ENCODE data around the gene KRTAP20-3. TPM values are rescaled to one million over a fixed set of nuclear protein-coding genes. Genes with fewer than 3 reads are reported as not detected.

The KRTAP20-3 gene
- total RNA-seq, 2 donors from 2014 or later: not detected

- Mint-ChIP-seq H3K4me3 (no peak within 1 kb of the TSS), H3K27me3 (ENCODE audit: insufficient read depth) (no peaks in the 10 kb centered on the region), H3K4me1 (no peaks in the 10 kb centered on the region), H3K36me3 (ENCODE audit: low read depth) (no peaks in the 10 kb centered on the region), H3K27ac (no peak within 1 kb of the TSS), H3K9me3 (peaks cover 35% of the 10 kb centered on the region)
- Histone ChIP-seq H3K4me1 (ENCODE audit: control insufficient read depth, insufficient read depth, low read length) (no peaks in the 10 kb centered on the region), H3K9me3 (ENCODE audit: control insufficient read depth, low read length) (no peaks in the 10 kb centered on the region), H3K27ac (ENCODE audit: low read depth, low read length) (no peak within 1 kb of the TSS), H3K36me3 (ENCODE audit: control insufficient read depth, insufficient read depth, low read length) (no peaks in the 10 kb centered on the region), H3K9ac (ENCODE audit: extremely low read depth, low read length, poor library complexity, severe bottlenecking) (no peak within 1 kb of the TSS), H3K27me3 (ENCODE audit: control insufficient read depth, insufficient read depth, low read length, poor library complexity, severe bottlenecking) (no peaks in the 10 kb centered on the region), H3K4me3 (ENCODE audit: low read length) (no peak within 1 kb of the TSS)
- DNase-seq: no peak
- no peak for TF ChIP-seq CTCF (conservative IDR thresholded peaks at IDR 0.05)
- 88% methylated on average over 3 of the region's 3 CpGs; no CpG with 5 or more reads in 1 of the 2 experiments for WGBS, 2 experiments (ENCODE audit: insufficient coverage in 1 of 2, insufficient read length in 1 of 2)
Observed at GRCh38 chr21:30620522-30620921, 22.1 kb upstream of the KRTAP20-3 start, which contains the start of gene KRTAP20-4. TSS of gene KRTAP20-4 (plus strand) at chr21:30620627.

- H3K4me1 ChIP-seq (ENCODE audit: control insufficient read depth, insufficient read depth, low read length): no peaks in the 10 kb centered on the region
- 82 to 88% methylated on average over 2 to 3 of the region's 3 CpGs for WGBS, 2 experiments (ENCODE audit: insufficient coverage in 1 of 2, insufficient read length in 1 of 2)
- H3K27ac Mint-ChIP-seq: no peak overlapping the region
- no peak for DNase-seq
- H3K9ac ChIP-seq (ENCODE audit: extremely low read depth, low read length, poor library complexity, severe bottlenecking): no peak overlapping the region
- no peak for TF ChIP-seq CTCF (conservative IDR thresholded peaks at IDR 0.05)
- no peaks in the 10 kb centered on the region for H3K36me3 ChIP-seq (ENCODE audit: control insufficient read depth, insufficient read depth, low read length)
- no peaks in the 10 kb centered on the region for H3K27me3 Mint-ChIP-seq (ENCODE audit: insufficient read depth)
- no peaks in the 10 kb centered on the region for H3K27me3 ChIP-seq (ENCODE audit: control insufficient read depth, insufficient read depth, low read length, poor library complexity, severe bottlenecking)
- no peak overlapping the region for H3K4me3 ChIP-seq (ENCODE audit: low read length)
- no peak overlapping the region for H3K27ac ChIP-seq (ENCODE audit: low read depth, low read length)
- peaks cover 37% of the 10 kb centered on the region for H3K9me3 Mint-ChIP-seq
- H3K9me3 ChIP-seq (ENCODE audit: control insufficient read depth, low read length): no peaks in the 10 kb centered on the region
- H3K4me1 Mint-ChIP-seq: no peaks in the 10 kb centered on the region
- no peaks in the 10 kb centered on the region for H3K36me3 Mint-ChIP-seq (ENCODE audit: low read depth)
- H3K4me3 Mint-ChIP-seq: no peak overlapping the region
Observed at GRCh38 chr21:30623362-30623761, 19.3 kb upstream of the KRTAP20-3 start.

GRCh38 chr21:30625449-30626165 lies 17.1 kb upstream of the KRTAP20-3 start:
- H3K36me3 Mint-ChIP-seq (ENCODE audit: low read depth): no peaks in the 10 kb centered on the region
- no peak overlapping the region for H3K27ac Mint-ChIP-seq
- 86 to 88% methylated on average over 3 to 4 of the region's 4 CpGs for WGBS, 2 experiments (ENCODE audit: insufficient coverage in 1 of 2, insufficient read length in 1 of 2)
- no peaks in the 10 kb centered on the region for H3K27me3 Mint-ChIP-seq (ENCODE audit: insufficient read depth)
- no peak for DNase-seq
- H3K4me1 Mint-ChIP-seq: no peaks in the 10 kb centered on the region
- no peak overlapping the region for H3K4me3 ChIP-seq (ENCODE audit: low read length)
- H3K27ac ChIP-seq (ENCODE audit: low read depth, low read length): no peak overlapping the region
- H3K9ac ChIP-seq (ENCODE audit: extremely low read depth, low read length, poor library complexity, severe bottlenecking): no peak overlapping the region
- peaks cover 37% of the 10 kb centered on the region for H3K9me3 Mint-ChIP-seq
- TF ChIP-seq CTCF (conservative IDR thresholded peaks at IDR 0.05): no peak
- H3K9me3 ChIP-seq (ENCODE audit: control insufficient read depth, low read length): no peaks in the 10 kb centered on the region
- no peaks in the 10 kb centered on the region for H3K4me1 ChIP-seq (ENCODE audit: control insufficient read depth, insufficient read depth, low read length)
- H3K36me3 ChIP-seq (ENCODE audit: control insufficient read depth, insufficient read depth, low read length): no peaks in the 10 kb centered on the region
- H3K27me3 ChIP-seq (ENCODE audit: control insufficient read depth, insufficient read depth, low read length, poor library complexity, severe bottlenecking): no peaks in the 10 kb centered on the region
- no peak overlapping the region for H3K4me3 Mint-ChIP-seq

Measured in endodermal cell (in vitro differentiated cells).